CD4-positive, CD25-positive, alpha-beta regulatory T cell (primary cell): ENCODE measurements around the gene RPTOR. TPM values are rescaled to one million over a fixed set of nuclear protein-coding genes. Genes with fewer than 3 reads are reported as not detected.
A peak's percentile ranks its signal among the peaks of the same experiment; 100 is the strongest.

Source experiments
- ATAC-seq, 2 donors: fragments of 150-1000 bp; cut with Tn5 transposase; one replicate each; pipeline ENCODE4 v1.10.0; 2021; ENCODE audit warnings: low read depth in 2 of 2, moderate number of reproducible peaks in 2 of 2, moderate library complexity in 1 of 2
- DNase-seq, 3 donors: peaks; one replicate each; pipeline versions ENCODE4 v3.0.0 to v3.0.0-alpha.2; 2012 to 2022; ENCODE audit warnings: mixed read lengths in 1 of 3
- H3K27ac ChIP-seq: one replicate; pipeline ENCODE4 v1.7.0; 2013; ENCODE audit warnings: mild to moderate bottlenecking, low read length; ENCODE audit not compliant: insufficient read depth, poor library complexity, severe bottlenecking
- H3K27me3 ChIP-seq: one replicate; pipeline ENCODE4 v1.7.0; 2013; ENCODE audit warnings: low read length; ENCODE audit not compliant: control insufficient read depth, insufficient read depth
- H3K36me3 ChIP-seq: one replicate; pipeline ENCODE4 v1.7.0; 2013; ENCODE audit warnings: mild to moderate bottlenecking, low read length, moderate library complexity; ENCODE audit not compliant: control insufficient read depth, insufficient read depth
- H3K4me1 ChIP-seq: 2 replicates; pipeline ENCODE4 v1.7.0; 2013; ENCODE audit warnings: mild to moderate bottlenecking, low read length; ENCODE audit not compliant: insufficient read depth, control insufficient read depth, poor library complexity, severe bottlenecking
- H3K4me3 ChIP-seq: one replicate; pipeline ENCODE4 v1.7.0; 2013; ENCODE audit warnings: low read depth, mild to moderate bottlenecking, low read length, moderate library complexity
- H3K9me3 ChIP-seq, 2 experiments: 1 replicate in 1 of 2; 2 replicates in 1 of 2; pipeline ENCODE4 v1.7.0; 2013; ENCODE audit warnings: low read length in 2 of 2, mild to moderate bottlenecking in 1 of 2, moderate library complexity in 1 of 2; ENCODE audit not compliant: control insufficient read depth in 2 of 2
- H3K27ac Mint-ChIP-seq, 3 donors: one replicate each; pipeline ENCODE4 v1.8.0; 2020 to 2022; ENCODE audit warnings: mild to moderate bottlenecking in 3 of 3, mixed read lengths in 3 of 3, moderate library complexity in 2 of 3
- H3K27me3 Mint-ChIP-seq: one replicate; pipeline ENCODE4 v1.8.0; 2022; ENCODE audit warnings: mild to moderate bottlenecking, mixed read lengths
- H3K36me3 Mint-ChIP-seq: one replicate; pipeline ENCODE4 v1.8.0; 2020; ENCODE audit warnings: mixed read lengths
- H3K4me1 Mint-ChIP-seq, 4 donors: one replicate each; pipeline ENCODE4 v1.8.0; 2020 to 2022; ENCODE audit warnings: mixed read lengths in 4 of 4, mild to moderate bottlenecking in 1 of 4
- H3K4me3 Mint-ChIP-seq, 4 donors: one replicate each; pipeline ENCODE4 v1.8.0; 2020 to 2022; ENCODE audit warnings: mild to moderate bottlenecking in 4 of 4, mixed read lengths in 4 of 4, moderate library complexity in 3 of 4
- H3K9me3 Mint-ChIP-seq, 7 donors: one replicate each; pipeline ENCODE4 v1.8.0; 2020 to 2022; ENCODE audit warnings: mixed read lengths in 7 of 7, mild to moderate bottlenecking in 3 of 7, moderate library complexity in 2 of 7
- polyA plus RNA-seq, 4 donors: library from polyadenylated mRNA; unstranded; fragments of 300-500 nt; fragmentation: Illumina TruSeq; gene quantifications; one replicate each; pipeline ENCODE4 v1.2.3, GENCODE V29; 2021
- total RNA-seq: library from RNA; stranded (reverse); gene quantifications from one replicate; pipeline ENCODE4 v1.2.3, GENCODE V29; 2022

Gene RPTOR
- total and polyA plus RNA-seq, 5 donors from 2014 or later = 4.7 to 70.1 (median 8.2) TPM

DNA sequence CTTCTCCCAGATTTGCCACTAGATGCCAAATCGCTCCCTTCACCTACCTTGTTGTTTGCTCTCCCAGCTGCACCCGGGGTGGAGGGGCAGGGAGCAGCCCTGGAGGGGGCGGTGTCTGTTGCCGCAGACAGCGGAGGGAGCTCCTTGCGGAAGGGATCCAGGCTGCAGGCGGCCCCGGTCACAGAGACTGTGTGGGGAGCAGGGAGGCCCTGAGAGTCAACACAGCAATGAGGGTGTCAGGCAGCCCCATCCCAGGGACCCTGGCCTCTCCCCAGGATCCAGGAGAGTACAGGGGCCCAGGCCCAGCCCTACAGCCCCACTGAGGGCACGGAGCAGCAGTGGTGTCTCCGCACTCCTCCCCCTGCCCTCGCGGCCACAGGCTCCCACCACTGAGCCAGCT is 396.5 kb downstream of the RPTOR start:
- Histone ChIP-seq H3K4me1 (peaks cover 19% of the 10 kb centered on the region), H3K9me3 (no peaks in the 10 kb centered on the region), H3K27me3 (no peaks in the 10 kb centered on the region), H3K36me3 (peaks cover 5% of the 10 kb centered on the region), H3K4me3 (no peak overlapping the region), H3K27ac (no peak overlapping the region)
- Mint-ChIP-seq H3K27ac (no peak overlapping the region), H3K36me3 (peaks cover 19% of the 10 kb centered on the region), H3K27me3 (no peaks in the 10 kb centered on the region), H3K4me1 (peaks cover 10 to 22% (median 14%) of the 10 kb centered on the region in 4 donors), H3K9me3 (peaks cover 0 to 2% (median 0%) of the 10 kb centered on the region in 7 donors), H3K4me3 (no peak overlapping the region)
- DNase-seq (no peak), ATAC-seq (no peak)

GRCh38 chr17:80941743-80942422 is 397.2 kb downstream of the RPTOR start:
- H3K4me3 Mint-ChIP-seq = no peak overlapping the region
- H3K27ac Mint-ChIP-seq = no peak overlapping the region
- Histone ChIP-seq H3K36me3 (peaks cover 12% of the 10 kb centered on the region), H3K9me3 (no peaks in the 10 kb centered on the region), H3K27ac (no peak overlapping the region), H3K4me1 (peaks cover 19% of the 10 kb centered on the region), H3K27me3 (no peaks in the 10 kb centered on the region), H3K4me3 (no peak overlapping the region)
- peaks cover 26% of the 10 kb centered on the region for H3K36me3 Mint-ChIP-seq
- peaks cover 10 to 22% (median 14%) of the 10 kb centered on the region in 4 donors for H3K4me1 Mint-ChIP-seq
- ATAC-seq (no peak), DNase-seq (no peak)
- no peaks in the 10 kb centered on the region for H3K27me3 Mint-ChIP-seq
- peaks cover 0 to 2% (median 0%) of the 10 kb centered on the region in 7 donors for H3K9me3 Mint-ChIP-seq

GRCh38 chr17:80942423-80943345 is 398.0 kb downstream of the RPTOR start:
- Histone ChIP-seq H3K9me3 (no peaks in the 10 kb centered on the region), H3K36me3 (peaks cover 13% of the 10 kb centered on the region), H3K27ac (no peak overlapping the region)

GRCh38 chr17:80943346-80944145 is 398.9 kb downstream of the RPTOR start:
- no peaks in the 10 kb centered on the region for H3K9me3 Mint-ChIP-seq
- no peak for DNase-seq
- peaks cover 11% of the 10 kb centered on the region for H3K4me1 ChIP-seq
- no peak overlapping the region for H3K27ac ChIP-seq
- no peak for ATAC-seq
- H3K27me3 ChIP-seq = no peaks in the 10 kb centered on the region
- H3K4me3 ChIP-seq = no peak overlapping the region
- peaks cover 7 to 13% (median 7%) of the 10 kb centered on the region in 4 donors for H3K4me1 Mint-ChIP-seq
- no peak overlapping the region for H3K27ac Mint-ChIP-seq
- H3K27me3 Mint-ChIP-seq = no peaks in the 10 kb centered on the region
- H3K36me3 Mint-ChIP-seq = peaks cover 31% of the 10 kb centered on the region
- no peaks in the 10 kb centered on the region for H3K9me3 ChIP-seq
- peaks cover 13% of the 10 kb centered on the region for H3K36me3 ChIP-seq
- H3K4me3 Mint-ChIP-seq = no peak overlapping the region

More at GRCh38 chr17:80942423-80943345, 398.0 kb downstream of the RPTOR start:
- Mint-ChIP-seq H3K4me3 (no peak overlapping the region), H3K36me3 (peaks cover 31% of the 10 kb centered on the region), H3K9me3 (peaks cover 0 to 2% (median 0%) of the 10 kb centered on the region in 7 donors), H3K27me3 (no peaks in the 10 kb centered on the region), H3K27ac (peak overlapping the region in 1 of 3 donors; percentile 76), H3K4me1 (peaks cover 10 to 19% (median 12%) of the 10 kb centered on the region in 4 donors)
- ATAC-seq = no peak
- Histone ChIP-seq H3K27me3 (no peaks in the 10 kb centered on the region), H3K4me1 (peaks cover 19% of the 10 kb centered on the region), H3K4me3 (no peak overlapping the region)
- DNase-seq = no peak

DNA sequence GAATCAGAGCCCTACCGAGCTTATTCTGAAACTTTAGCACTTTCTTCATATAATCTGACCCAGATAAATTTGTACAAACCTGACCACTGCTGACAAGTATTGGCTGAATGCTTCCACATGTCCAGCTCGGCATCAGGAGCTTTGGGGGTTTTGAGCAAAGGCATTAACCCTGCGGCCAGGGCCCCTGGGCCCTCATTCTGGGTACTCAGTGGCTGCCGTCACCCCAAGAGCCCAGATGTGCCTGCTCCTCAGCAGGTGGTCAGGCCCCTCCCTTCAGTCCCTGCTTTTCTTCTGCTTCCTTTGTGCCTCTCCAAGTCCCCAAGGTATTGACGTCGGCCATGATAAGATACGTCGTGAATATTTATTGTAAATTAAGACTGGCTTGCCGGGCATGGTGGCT is 399.7 kb downstream of the RPTOR start:
- Histone ChIP-seq H3K27me3 (no peaks in the 10 kb centered on the region), H3K27ac (no peak overlapping the region), H3K4me3 (no peak overlapping the region), H3K4me1 (peaks cover 4% of the 10 kb centered on the region), H3K36me3 (peaks cover 13% of the 10 kb centered on the region), H3K9me3 (no peaks in the 10 kb centered on the region)
- peaks cover 0 to 6% (median 0%) of the 10 kb centered on the region in 4 donors for H3K4me1 Mint-ChIP-seq
- no peaks in the 10 kb centered on the region for H3K9me3 Mint-ChIP-seq
- ATAC-seq (no peak), DNase-seq (no peak)
- H3K27me3 Mint-ChIP-seq = no peaks in the 10 kb centered on the region
- H3K36me3 Mint-ChIP-seq = peaks cover 31% of the 10 kb centered on the region
- no peak overlapping the region for H3K4me3 Mint-ChIP-seq
- H3K27ac Mint-ChIP-seq = no peak overlapping the region

DNA sequence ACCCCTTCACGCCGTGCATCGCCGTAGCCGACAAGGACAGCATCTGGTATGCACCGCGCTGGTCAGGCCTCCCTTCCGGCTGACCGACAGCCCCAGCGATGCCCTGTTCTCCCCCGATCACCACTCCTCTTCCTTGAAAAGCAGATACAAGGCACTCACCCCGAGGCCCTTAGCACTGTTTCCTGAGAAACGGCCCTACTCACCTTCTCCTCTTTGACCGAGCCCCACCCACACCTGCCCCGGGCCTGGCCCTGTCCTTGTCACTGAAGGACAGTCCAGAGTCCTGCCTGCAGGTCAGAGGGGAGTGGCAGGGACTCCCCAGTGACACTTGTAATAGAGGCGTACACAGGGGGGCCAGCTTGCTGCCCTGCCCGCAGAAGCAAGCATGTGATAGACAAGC is 401.1 kb downstream of the RPTOR start:
- Mint-ChIP-seq H3K27me3 (no peaks in the 10 kb centered on the region), H3K4me1 (peaks cover 0 to 2% (median 0%) of the 10 kb centered on the region in 4 donors), H3K27ac (no peak overlapping the region), H3K9me3 (no peaks in the 10 kb centered on the region), H3K4me3 (no peak overlapping the region), H3K36me3 (peaks cover 31% of the 10 kb centered on the region)
- DNase-seq (no peak), ATAC-seq (no peak)
- Histone ChIP-seq H3K36me3 (peaks cover 15% of the 10 kb centered on the region), H3K9me3 (no peaks in the 10 kb centered on the region), H3K4me1 (no peaks in the 10 kb centered on the region), H3K4me3 (no peak overlapping the region), H3K27ac (no peak overlapping the region), H3K27me3 (no peaks in the 10 kb centered on the region)

DNA sequence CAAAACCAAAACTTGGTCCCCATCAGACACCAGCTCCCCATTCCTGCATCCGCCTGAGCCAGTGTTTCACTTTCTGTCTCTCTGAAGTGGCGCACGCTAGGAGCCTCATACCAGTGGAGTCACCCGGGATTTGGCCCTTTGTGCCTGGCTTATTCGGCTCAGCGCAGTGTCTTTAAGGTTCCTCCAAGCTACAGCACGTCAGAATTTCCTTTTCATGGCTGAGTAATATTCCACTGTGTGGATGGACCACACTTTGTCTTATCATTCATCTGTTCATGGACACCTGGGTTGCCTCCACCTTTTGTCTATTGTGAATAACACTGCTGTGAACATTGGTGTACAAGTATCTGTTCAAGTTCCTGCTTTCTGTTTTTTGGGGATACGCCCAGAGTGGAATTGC is 401.8 kb downstream of the RPTOR start:
- Histone ChIP-seq H3K4me3 (no peak overlapping the region), H3K4me1 (no peaks in the 10 kb centered on the region), H3K27me3 (no peaks in the 10 kb centered on the region), H3K36me3 (peaks cover 15% of the 10 kb centered on the region), H3K27ac (no peak overlapping the region), H3K9me3 (no peaks in the 10 kb centered on the region)
- DNase-seq = no peak
- Mint-ChIP-seq H3K36me3 (peaks cover 31% of the 10 kb centered on the region), H3K27ac (no peak overlapping the region), H3K4me1 (peaks cover 0 to 2% (median 0%) of the 10 kb centered on the region in 4 donors), H3K4me3 (no peak overlapping the region), H3K27me3 (no peaks in the 10 kb centered on the region), H3K9me3 (no peaks in the 10 kb centered on the region)
- no peak for ATAC-seq
